ENCODE results near the gene MICB. TPM values are rescaled to one million over a fixed set of nuclear protein-coding genes. Genes with fewer than 3 reads are reported as not detected.
"Not testable (repeated sequence)": the region's sequence is repeated elsewhere in the genome, so short reads cannot be mapped to it uniquely, and the experiment has no call there.

The MICB gene
- total RNA-seq, 1 donor from 2014 or later: 0.52 TPM

DNA sequence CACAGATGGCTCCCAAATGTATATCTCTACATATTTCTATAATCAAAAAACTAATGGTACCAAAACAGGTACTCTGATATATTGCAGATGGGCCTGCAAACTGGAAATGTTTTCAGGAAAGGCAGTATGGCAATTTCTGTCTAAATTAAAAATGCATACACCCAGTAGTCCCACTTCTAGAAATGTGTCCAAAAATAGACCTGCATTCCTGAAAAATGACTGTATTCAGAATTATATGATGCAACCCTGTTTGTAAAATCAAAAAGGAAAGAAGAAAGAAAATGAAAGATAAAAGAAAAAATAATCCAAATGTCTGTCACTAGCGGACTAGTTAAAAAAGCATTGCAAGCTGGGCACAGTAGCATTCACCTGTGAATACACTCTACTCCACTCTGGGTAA lies 12.9 kb upstream of the MICB start:
- Histone ChIP-seq H3K27me3 (ENCODE audit: control insufficient read depth in 3 of 3, insufficient read depth in 3 of 3, low read length in 3 of 3) (peaks cover under 1 to 3% (median 3%) of the 10 kb centered on the region in 3 donors), H3K36me3 (ENCODE audit: control insufficient read depth in 3 of 3, insufficient read depth in 3 of 3, low read length in 3 of 3) (no peaks in the 10 kb centered on the region), H3K9ac (ENCODE audit: low read depth in 1 of 3, low read length in 3 of 3) (no peak overlapping the region), H3K4me1 (ENCODE audit: control insufficient read depth in 3 of 3, insufficient read depth in 3 of 3, low read length in 3 of 3) (no peaks in the 10 kb centered on the region), H3K27ac (ENCODE audit: low read depth, low read length) (no peak overlapping the region), H3K9me3 (ENCODE audit: control insufficient read depth in 3 of 3, low read length in 3 of 3) (no peaks in the 10 kb centered on the region), H3K4me3 (ENCODE audit: low read length in 3 of 3) (no peak overlapping the region)

GRCh38 chr6:31486065-31486837 lies 11.7 kb upstream of the MICB start:
- H3K9me3 ChIP-seq (ENCODE audit: control insufficient read depth in 3 of 3, low read length in 3 of 3); H3K9ac ChIP-seq (ENCODE audit: low read depth in 1 of 3, low read length in 3 of 3); H3K27ac ChIP-seq (ENCODE audit: low read depth, low read length); H3K4me3 ChIP-seq (ENCODE audit: low read length in 3 of 3); H3K36me3 ChIP-seq (ENCODE audit: control insufficient read depth in 3 of 3, insufficient read depth in 3 of 3, low read length in 3 of 3); H3K4me1 ChIP-seq (ENCODE audit: control insufficient read depth in 3 of 3, insufficient read depth in 3 of 3, low read length in 3 of 3): not testable (repeated sequence)
- H3K27me3 ChIP-seq (ENCODE audit: control insufficient read depth in 3 of 3, insufficient read depth in 3 of 3, low read length in 3 of 3): peaks cover 3 to 10% (median 4%) of the 10 kb centered on the region in 3 donors

DNA sequence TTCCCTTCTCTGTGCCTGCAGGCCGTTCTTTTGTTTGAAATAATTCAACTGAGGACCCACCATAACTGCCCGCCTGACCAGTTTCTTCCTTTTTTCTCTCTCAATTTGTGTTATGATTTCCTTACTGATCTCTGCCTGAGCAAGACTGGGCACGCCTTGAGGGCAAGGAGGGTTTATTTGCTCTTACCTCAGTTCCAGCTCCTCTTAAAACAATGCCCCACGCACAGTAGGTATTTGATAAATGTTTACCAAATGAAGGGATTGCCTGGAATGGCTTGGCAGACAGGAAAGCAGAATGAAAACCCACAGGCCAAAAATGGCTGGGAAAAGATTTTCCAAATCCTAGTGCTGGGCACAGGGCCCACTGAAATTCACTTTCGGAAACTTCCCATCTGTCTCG lies 10.3 kb upstream of the MICB start:
- H3K4me3 ChIP-seq (ENCODE audit: low read length in 3 of 3); H3K36me3 ChIP-seq (ENCODE audit: control insufficient read depth in 3 of 3, insufficient read depth in 3 of 3, low read length in 3 of 3); H3K9ac ChIP-seq (ENCODE audit: low read depth in 1 of 3, low read length in 3 of 3); H3K27ac ChIP-seq (ENCODE audit: low read depth, low read length); H3K4me1 ChIP-seq (ENCODE audit: control insufficient read depth in 3 of 3, insufficient read depth in 3 of 3, low read length in 3 of 3); H3K9me3 ChIP-seq (ENCODE audit: control insufficient read depth in 3 of 3, low read length in 3 of 3): not testable (repeated sequence)
- H3K27me3 ChIP-seq (ENCODE audit: control insufficient read depth in 3 of 3, insufficient read depth in 3 of 3, low read length in 3 of 3): peaks cover 3 to 14% (median 4%) of the 10 kb centered on the region in 3 donors

GRCh38 chr6:31489086-31489485 lies 8.9 kb upstream of the MICB start:
- peaks cover 3 to 19% (median 4%) of the 10 kb centered on the region in 3 donors for H3K27me3 ChIP-seq (ENCODE audit: control insufficient read depth in 3 of 3, insufficient read depth in 3 of 3, low read length in 3 of 3)
- no peak overlapping the region for H3K27ac ChIP-seq (ENCODE audit: low read depth, low read length)
- no peak overlapping the region for H3K4me3 ChIP-seq (ENCODE audit: low read length in 3 of 3)
- no peak overlapping the region for H3K9ac ChIP-seq (ENCODE audit: low read depth in 1 of 3, low read length in 3 of 3)
- no peaks in the 10 kb centered on the region for H3K36me3 ChIP-seq (ENCODE audit: control insufficient read depth in 3 of 3, insufficient read depth in 3 of 3, low read length in 3 of 3)
- no peaks in the 10 kb centered on the region for H3K9me3 ChIP-seq (ENCODE audit: control insufficient read depth in 3 of 3, low read length in 3 of 3)
- H3K4me1 ChIP-seq (ENCODE audit: control insufficient read depth in 3 of 3, insufficient read depth in 3 of 3, low read length in 3 of 3): peaks cover 4 to 6% (median 5%) of the 10 kb centered on the region in 3 donors

GRCh38 chr6:31490115-31490873 lies 7.7 kb upstream of the MICB start:
- H3K9me3 ChIP-seq (ENCODE audit: control insufficient read depth in 3 of 3, low read length in 3 of 3): no peaks in the 10 kb centered on the region
- H3K27me3 ChIP-seq (ENCODE audit: control insufficient read depth in 3 of 3, insufficient read depth in 3 of 3, low read length in 3 of 3): peaks cover 4 to 26% (median 5%) of the 10 kb centered on the region in 3 donors
- no peak overlapping the region for H3K9ac ChIP-seq (ENCODE audit: low read depth in 1 of 3, low read length in 3 of 3)
- H3K27ac ChIP-seq (ENCODE audit: low read depth, low read length): no peak overlapping the region
- H3K4me3 ChIP-seq (ENCODE audit: low read length in 3 of 3): no peak overlapping the region
- H3K4me1 ChIP-seq (ENCODE audit: control insufficient read depth in 3 of 3, insufficient read depth in 3 of 3, low read length in 3 of 3): peaks cover 4 to 10% (median 8%) of the 10 kb centered on the region in 3 donors
- no peaks in the 10 kb centered on the region for H3K36me3 ChIP-seq (ENCODE audit: control insufficient read depth in 3 of 3, insufficient read depth in 3 of 3, low read length in 3 of 3)

GRCh38 chr6:31493550-31493874 lies 4.4 kb upstream of the MICB start:
- peak overlapping the region in 2 of 3 donors; percentile 4 to 73 for H3K9ac ChIP-seq (ENCODE audit: low read depth in 1 of 3, low read length in 3 of 3)
- H3K4me3 ChIP-seq (ENCODE audit: low read length in 3 of 3); H3K36me3 ChIP-seq (ENCODE audit: control insufficient read depth in 3 of 3, insufficient read depth in 3 of 3, low read length in 3 of 3); H3K27ac ChIP-seq (ENCODE audit: low read depth, low read length); H3K9me3 ChIP-seq (ENCODE audit: control insufficient read depth in 3 of 3, low read length in 3 of 3): not testable (repeated sequence)
- H3K4me1 ChIP-seq (ENCODE audit: control insufficient read depth in 3 of 3, insufficient read depth in 3 of 3, low read length in 3 of 3): peaks cover 13 to 14% (median 14%) of the 10 kb centered on the region in 3 donors
- H3K27me3 ChIP-seq (ENCODE audit: control insufficient read depth in 3 of 3, insufficient read depth in 3 of 3, low read length in 3 of 3): peaks cover 4 to 42% (median 11%) of the 10 kb centered on the region in 3 donors

GRCh38 chr6:31493875-31494694 lies 3.9 kb upstream of the MICB start:
- Histone ChIP-seq H3K36me3 (ENCODE audit: control insufficient read depth in 3 of 3, insufficient read depth in 3 of 3, low read length in 3 of 3) (no peaks in the 10 kb centered on the region), H3K27ac (ENCODE audit: low read depth, low read length) (peak overlapping the region; percentile 45), H3K4me3 (ENCODE audit: low read length in 3 of 3) (peak overlapping the region; percentile 62 to 83 (median 70)), H3K4me1 (ENCODE audit: control insufficient read depth in 3 of 3, insufficient read depth in 3 of 3, low read length in 3 of 3) (peaks cover 13 to 14% (median 14%) of the 10 kb centered on the region in 3 donors), H3K9ac (ENCODE audit: low read depth in 1 of 3, low read length in 3 of 3) (peak overlapping the region; percentile 50 to 82 (median 73)), H3K27me3 (ENCODE audit: control insufficient read depth in 3 of 3, insufficient read depth in 3 of 3, low read length in 3 of 3) (peaks cover 8 to 47% (median 15%) of the 10 kb centered on the region in 3 donors), H3K9me3 (ENCODE audit: control insufficient read depth in 3 of 3, low read length in 3 of 3) (no peaks in the 10 kb centered on the region)

DNA sequence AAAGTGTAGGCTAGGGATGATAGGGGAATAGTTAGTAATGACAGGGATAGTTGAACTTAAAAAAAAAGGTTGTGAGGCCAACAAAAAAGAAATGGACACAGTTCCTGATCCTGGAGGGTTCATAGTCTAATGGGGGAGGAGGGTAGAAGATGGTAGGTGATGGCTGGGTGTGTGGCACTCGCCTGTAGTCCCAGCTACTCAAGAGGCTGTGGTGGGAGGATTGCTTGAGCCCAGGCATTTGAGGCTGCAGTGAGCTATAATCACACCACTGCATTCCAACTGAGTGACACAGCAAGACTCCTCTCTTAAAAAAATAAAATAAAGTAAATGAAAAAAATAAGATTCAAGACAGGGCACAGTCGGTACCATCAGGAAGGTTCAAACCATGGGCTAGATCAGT lies 2.4 kb upstream of the MICB start:
- Histone ChIP-seq H3K4me1 (ENCODE audit: control insufficient read depth in 3 of 3, insufficient read depth in 3 of 3, low read length in 3 of 3) (peaks cover 13 to 14% (median 14%) of the 10 kb centered on the region in 3 donors), H3K9me3 (ENCODE audit: control insufficient read depth in 3 of 3, low read length in 3 of 3) (no peaks in the 10 kb centered on the region), H3K36me3 (ENCODE audit: control insufficient read depth in 3 of 3, insufficient read depth in 3 of 3, low read length in 3 of 3) (no peaks in the 10 kb centered on the region), H3K27ac (ENCODE audit: low read depth, low read length) (no peak overlapping the region), H3K4me3 (ENCODE audit: low read length in 3 of 3) (no peak overlapping the region), H3K9ac (ENCODE audit: low read depth in 1 of 3, low read length in 3 of 3) (no peak overlapping the region), H3K27me3 (ENCODE audit: control insufficient read depth in 3 of 3, insufficient read depth in 3 of 3, low read length in 3 of 3) (peaks cover 9 to 45% (median 17%) of the 10 kb centered on the region in 3 donors)

- not testable (repeated sequence) for H3K4me3 ChIP-seq (ENCODE audit: low read length in 3 of 3); H3K9me3 ChIP-seq (ENCODE audit: control insufficient read depth in 3 of 3, low read length in 3 of 3); H3K27ac ChIP-seq (ENCODE audit: low read depth, low read length); H3K9ac ChIP-seq (ENCODE audit: low read depth in 1 of 3, low read length in 3 of 3); H3K36me3 ChIP-seq (ENCODE audit: control insufficient read depth in 3 of 3, insufficient read depth in 3 of 3, low read length in 3 of 3)
- peaks cover 13 to 14% (median 14%) of the 10 kb centered on the region in 3 donors for H3K4me1 ChIP-seq (ENCODE audit: control insufficient read depth in 3 of 3, insufficient read depth in 3 of 3, low read length in 3 of 3)
- peaks cover 9 to 42% (median 22%) of the 10 kb centered on the region in 3 donors for H3K27me3 ChIP-seq (ENCODE audit: control insufficient read depth in 3 of 3, insufficient read depth in 3 of 3, low read length in 3 of 3)
Observed at GRCh38 chr6:31496826-31497225, 1.1 kb upstream of the MICB start.
